ENCODE data around the gene TLCD1.
A peak's percentile ranks its signal among the peaks of the same experiment; 100 is the strongest.

TLCD1 gene

GRCh38 chr17:28726226-28726626, at the start of gene TLCD1:
TSS of gene TLCD1 (minus strand) at chr17:28726233. CDS start at chr17:28726097, 136 bp downstream.
- H3K27ac Mint-ChIP-seq = peak within 1 kb of the TSS; percentile 98
- H3K4me3 Mint-ChIP-seq = peak within 1 kb of the TSS; percentile 99
- H3K9me3 Mint-ChIP-seq (ENCODE audit: low read depth) = no peaks in the 10 kb centered on the region
- peaks cover 20% of the 10 kb centered on the region for H3K36me3 Mint-ChIP-seq
- H3K27me3 Mint-ChIP-seq = no peaks in the 10 kb centered on the region
- peaks cover 40% of the 10 kb centered on the region for H3K4me1 Mint-ChIP-seq (ENCODE audit: low read depth)

GRCh38 chr17:28774206-28774605, 48.2 kb upstream of the TLCD1 start:
- peaks cover 32% of the 10 kb centered on the region for H3K4me1 Mint-ChIP-seq (ENCODE audit: low read depth)
- H3K27ac Mint-ChIP-seq = peak overlapping the region; percentile 34
- H3K36me3 Mint-ChIP-seq = peaks cover 4% of the 10 kb centered on the region
- no peaks in the 10 kb centered on the region for H3K27me3 Mint-ChIP-seq
- no peaks in the 10 kb centered on the region for H3K9me3 Mint-ChIP-seq (ENCODE audit: low read depth)
- H3K4me3 Mint-ChIP-seq = no peak overlapping the region

GRCh38 chr17:28773736-28774135, 47.7 kb upstream of the TLCD1 start:
- H3K27ac Mint-ChIP-seq = peak overlapping the region; percentile 34
- H3K9me3 Mint-ChIP-seq (ENCODE audit: low read depth) = no peaks in the 10 kb centered on the region
- H3K4me1 Mint-ChIP-seq (ENCODE audit: low read depth) = peaks cover 27% of the 10 kb centered on the region
- no peaks in the 10 kb centered on the region for H3K27me3 Mint-ChIP-seq
- H3K36me3 Mint-ChIP-seq = peaks cover 4% of the 10 kb centered on the region
- H3K4me3 Mint-ChIP-seq = no peak overlapping the region

- no peak overlapping the region for H3K4me3 Mint-ChIP-seq
- peaks cover 2% of the 10 kb centered on the region for H3K36me3 Mint-ChIP-seq
- H3K4me1 Mint-ChIP-seq (ENCODE audit: low read depth) = peaks cover 7% of the 10 kb centered on the region
- H3K9me3 Mint-ChIP-seq (ENCODE audit: low read depth) = no peaks in the 10 kb centered on the region
- peak overlapping the region; percentile 76 for H3K27ac Mint-ChIP-seq
- no peaks in the 10 kb centered on the region for H3K27me3 Mint-ChIP-seq
Observed at GRCh38 chr17:28765038-28765437, 39.0 kb upstream of the TLCD1 start.

GRCh38 chr17:28763804-28764266, 37.8 kb upstream of the TLCD1 start:
- Mint-ChIP-seq H3K27ac (peak overlapping the region; percentile 71), H3K36me3 (peaks cover 2% of the 10 kb centered on the region), H3K9me3 (ENCODE audit: low read depth) (no peaks in the 10 kb centered on the region), H3K4me3 (no peak overlapping the region), H3K4me1 (ENCODE audit: low read depth) (peaks cover 5% of the 10 kb centered on the region), H3K27me3 (no peaks in the 10 kb centered on the region)

DNA sequence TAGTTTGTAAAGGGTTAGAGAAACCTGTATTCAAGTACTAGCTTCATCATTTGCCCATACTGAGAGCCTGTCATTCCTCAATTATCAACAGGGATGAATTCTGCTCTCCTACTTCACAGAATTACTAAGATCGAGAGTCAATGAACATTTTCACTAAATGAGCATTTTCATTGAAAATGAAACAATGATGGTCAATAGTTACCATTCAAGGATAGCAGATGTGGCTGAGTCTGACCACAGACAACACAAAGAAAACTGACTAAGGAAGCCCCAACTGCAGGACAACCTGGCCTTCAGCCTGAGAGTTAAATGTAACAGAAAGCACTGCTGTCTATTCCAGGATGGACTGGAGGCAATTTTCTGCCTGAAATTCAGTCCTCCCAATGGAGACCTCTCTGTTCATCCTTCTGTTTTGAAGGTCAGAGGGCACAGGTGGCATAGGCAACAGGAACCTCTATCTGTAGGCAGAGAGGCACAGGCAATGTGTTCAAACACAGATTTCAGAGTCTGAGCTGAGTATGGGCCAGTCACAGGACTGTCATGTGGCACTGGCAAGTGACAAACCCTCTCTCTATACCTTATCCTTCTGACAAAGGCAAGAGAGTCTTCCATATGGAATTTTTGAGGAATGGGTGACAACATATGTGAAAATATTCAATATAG, 37.2 kb upstream of the TLCD1 start:
- peaks cover 2% of the 10 kb centered on the region for H3K36me3 Mint-ChIP-seq
- no peak overlapping the region for H3K4me3 Mint-ChIP-seq
- H3K4me1 Mint-ChIP-seq (ENCODE audit: low read depth) = peaks cover 5% of the 10 kb centered on the region
- no peak overlapping the region for H3K27ac Mint-ChIP-seq
- no peaks in the 10 kb centered on the region for H3K27me3 Mint-ChIP-seq
- no peaks in the 10 kb centered on the region for H3K9me3 Mint-ChIP-seq (ENCODE audit: low read depth)

DNA sequence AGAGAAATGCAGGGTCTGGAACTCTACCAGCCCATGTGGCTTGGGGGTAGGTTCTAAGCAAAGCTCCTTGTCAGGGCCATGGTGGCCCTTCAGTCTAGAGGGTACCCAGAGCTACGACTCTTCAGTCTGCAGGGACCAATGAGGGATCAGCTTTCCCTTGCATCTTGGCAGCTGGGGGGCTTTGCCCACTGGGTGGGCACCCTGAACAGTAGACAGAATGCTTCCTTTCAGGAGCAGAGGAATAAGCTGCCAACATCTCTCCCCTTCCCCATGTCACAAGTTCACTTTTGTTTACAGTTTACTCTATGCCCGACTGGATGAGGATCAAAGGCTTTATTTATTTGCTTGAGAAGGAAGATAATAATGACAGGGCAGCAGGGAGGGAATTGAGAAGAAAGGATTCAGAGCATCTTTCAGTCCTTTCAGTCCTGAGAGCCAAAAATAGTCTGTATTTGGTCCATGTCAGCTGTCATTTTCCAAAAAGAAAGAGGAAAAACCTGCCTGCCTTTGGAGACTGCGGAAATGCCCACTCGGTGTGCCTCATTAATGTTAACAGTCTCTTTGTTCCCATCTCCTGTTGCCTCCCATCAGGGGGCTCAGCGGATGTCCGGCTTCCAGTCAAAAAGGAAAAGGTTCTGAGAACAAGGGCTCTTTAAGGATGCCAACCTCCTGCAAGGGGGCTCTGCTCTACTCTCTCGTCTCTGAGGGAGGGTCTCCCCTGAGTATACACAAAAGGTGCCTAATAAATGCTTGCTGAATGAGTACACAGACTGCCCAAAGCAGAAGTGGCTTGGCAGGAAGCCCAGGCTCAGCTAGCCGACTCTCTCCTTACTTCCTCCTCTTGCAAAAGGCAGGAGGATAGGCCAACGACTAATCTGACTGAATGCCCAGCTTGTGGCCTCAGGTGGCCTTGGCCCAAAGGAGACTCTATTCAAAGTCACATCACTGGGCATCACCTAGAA, 34.8 kb upstream of the TLCD1 start:
- Mint-ChIP-seq H3K36me3 (peaks cover 2% of the 10 kb centered on the region), H3K4me3 (no peak overlapping the region), H3K27me3 (no peaks in the 10 kb centered on the region), H3K9me3 (ENCODE audit: low read depth) (no peaks in the 10 kb centered on the region), H3K4me1 (ENCODE audit: low read depth) (peaks cover 5% of the 10 kb centered on the region), H3K27ac (no peak overlapping the region)

DNA sequence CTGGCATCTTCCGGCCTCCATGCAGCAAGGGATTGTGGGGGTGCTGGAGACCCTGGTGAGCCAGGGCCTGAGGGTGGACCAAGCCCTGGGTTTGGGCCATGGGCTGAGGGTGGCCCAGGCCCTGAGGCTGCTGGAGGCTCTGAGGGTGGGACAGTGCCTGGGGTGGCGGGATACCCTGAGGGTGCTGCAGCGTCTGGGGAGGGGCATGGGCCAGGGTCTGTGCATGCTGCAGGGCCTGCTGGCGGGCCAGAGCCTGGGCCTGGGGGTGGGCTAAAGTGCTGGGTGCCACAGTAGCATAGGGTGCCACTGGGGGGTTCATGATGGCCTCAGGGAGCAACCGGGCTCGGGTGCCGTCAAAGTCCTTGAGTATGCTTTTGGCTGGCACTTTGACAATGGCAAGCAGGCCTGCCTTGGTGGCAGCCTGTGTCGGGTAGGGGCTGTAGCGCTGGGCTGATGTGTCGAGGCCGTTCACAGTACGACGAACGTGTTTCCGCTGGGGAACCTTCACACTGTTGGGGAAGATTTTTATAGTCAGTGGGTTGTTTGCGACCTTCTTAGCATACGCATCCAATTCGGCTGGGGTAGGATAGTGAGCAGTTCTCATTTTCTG, 33.3 kb upstream of the TLCD1 start:
- Mint-ChIP-seq H3K9me3 (ENCODE audit: low read depth) (no peaks in the 10 kb centered on the region), H3K4me3 (no peak overlapping the region), H3K36me3 (peaks cover 2% of the 10 kb centered on the region), H3K27me3 (no peaks in the 10 kb centered on the region), H3K4me1 (ENCODE audit: low read depth) (peaks cover 5% of the 10 kb centered on the region), H3K27ac (no peak overlapping the region)

- no peaks in the 10 kb centered on the region for H3K27me3 Mint-ChIP-seq
- no peak overlapping the region for H3K27ac Mint-ChIP-seq
- no peak overlapping the region for H3K4me3 Mint-ChIP-seq
- no peaks in the 10 kb centered on the region for H3K36me3 Mint-ChIP-seq
- H3K4me1 Mint-ChIP-seq (ENCODE audit: low read depth) = peaks cover 2% of the 10 kb centered on the region
- H3K9me3 Mint-ChIP-seq (ENCODE audit: low read depth) = no peaks in the 10 kb centered on the region
Observed at GRCh38 chr17:28758411-28759121, 32.5 kb upstream of the TLCD1 start.

GRCh38 chr17:28756049-28756804, 30.2 kb upstream of the TLCD1 start:
- Mint-ChIP-seq H3K4me3 (no peak overlapping the region), H3K4me1 (ENCODE audit: low read depth) (no peaks in the 10 kb centered on the region), H3K27me3 (no peaks in the 10 kb centered on the region), H3K9me3 (ENCODE audit: low read depth) (no peaks in the 10 kb centered on the region), H3K27ac (peak overlapping the region; percentile 64), H3K36me3 (no peaks in the 10 kb centered on the region)

- no peaks in the 10 kb centered on the region for H3K36me3 Mint-ChIP-seq
- H3K27ac Mint-ChIP-seq = no peak overlapping the region
- H3K9me3 Mint-ChIP-seq (ENCODE audit: low read depth) = no peaks in the 10 kb centered on the region
- H3K4me3 Mint-ChIP-seq = no peak overlapping the region
- no peaks in the 10 kb centered on the region for H3K4me1 Mint-ChIP-seq (ENCODE audit: low read depth)
- no peaks in the 10 kb centered on the region for H3K27me3 Mint-ChIP-seq
Observed at GRCh38 chr17:28755486-28755885, 29.5 kb upstream of the TLCD1 start.

DNA sequence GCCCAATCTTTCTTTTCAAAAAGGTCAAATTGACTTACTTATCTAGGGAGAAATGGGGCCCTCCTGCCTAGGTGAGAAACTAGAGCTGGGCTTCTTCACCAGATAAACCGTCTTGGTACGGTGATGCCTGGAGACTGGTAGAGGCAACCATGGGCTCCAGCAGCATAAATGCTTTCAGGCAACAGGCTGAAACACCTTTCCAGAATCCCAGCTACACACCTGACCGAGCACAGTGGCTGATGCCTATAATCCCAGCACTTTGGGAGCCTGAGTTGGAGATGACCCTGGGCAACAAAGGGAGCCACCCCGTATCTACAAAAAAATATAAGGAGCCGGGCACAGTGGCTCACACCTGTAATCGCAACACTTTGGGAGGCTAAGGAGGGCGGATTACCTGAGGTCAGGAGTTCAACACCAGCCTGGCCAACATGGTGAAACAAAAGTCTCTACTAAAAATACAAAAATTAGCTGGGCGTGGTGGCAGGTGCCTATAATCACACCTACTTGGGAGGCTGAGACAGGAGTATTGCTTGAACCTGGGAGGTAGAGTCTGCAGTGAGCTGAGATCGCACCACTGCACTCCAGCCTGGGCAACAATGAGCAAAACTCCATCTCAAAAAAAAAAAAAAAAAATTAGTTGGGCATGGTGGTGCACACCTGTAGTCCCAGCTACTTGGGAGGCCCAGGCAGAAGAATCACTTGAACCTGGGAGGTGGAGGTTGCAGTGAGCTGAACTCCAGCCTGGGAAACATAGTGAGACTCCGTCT, 25.8 kb upstream of the TLCD1 start:
- Mint-ChIP-seq H3K4me3 (no peak overlapping the region), H3K27ac (no peak overlapping the region), H3K27me3 (no peaks in the 10 kb centered on the region), H3K36me3 (peaks cover 2% of the 10 kb centered on the region), H3K9me3 (ENCODE audit: low read depth) (no peaks in the 10 kb centered on the region), H3K4me1 (ENCODE audit: low read depth) (peaks cover 11% of the 10 kb centered on the region)

GRCh38 chr17:28750178-28751047, 24.4 kb upstream of the TLCD1 start:
- Mint-ChIP-seq H3K4me1 (ENCODE audit: low read depth) (peaks cover 12% of the 10 kb centered on the region), H3K36me3 (peaks cover 2% of the 10 kb centered on the region), H3K27ac (peak overlapping the region; percentile 10), H3K27me3 (no peaks in the 10 kb centered on the region), H3K4me3 (peak overlapping the region; percentile 17), H3K9me3 (ENCODE audit: low read depth) (no peaks in the 10 kb centered on the region)
